ENCODE data around the gene TENM4.

Gene TENM4

DNA sequence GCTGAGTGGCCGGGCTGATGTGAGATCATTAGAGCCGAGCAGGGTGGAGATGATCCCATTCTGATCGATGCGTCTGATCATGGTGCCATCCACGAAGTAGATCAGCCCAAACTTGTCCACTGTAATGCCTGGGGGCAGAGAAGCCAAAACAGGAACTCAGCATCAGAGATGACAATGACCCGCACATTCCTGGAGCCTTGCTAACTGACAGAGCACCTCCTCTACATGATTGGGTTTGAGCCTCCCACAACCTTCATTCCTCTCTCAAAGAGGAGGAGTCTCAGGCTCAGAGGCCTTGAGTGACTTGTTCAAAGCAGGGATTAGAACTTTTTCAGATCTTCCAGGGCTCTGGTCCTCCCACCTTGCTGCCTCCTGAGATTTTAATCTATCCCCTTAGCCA is 732.4 kb downstream of the TENM4 start:
- no peak for DNase-seq

DNA sequence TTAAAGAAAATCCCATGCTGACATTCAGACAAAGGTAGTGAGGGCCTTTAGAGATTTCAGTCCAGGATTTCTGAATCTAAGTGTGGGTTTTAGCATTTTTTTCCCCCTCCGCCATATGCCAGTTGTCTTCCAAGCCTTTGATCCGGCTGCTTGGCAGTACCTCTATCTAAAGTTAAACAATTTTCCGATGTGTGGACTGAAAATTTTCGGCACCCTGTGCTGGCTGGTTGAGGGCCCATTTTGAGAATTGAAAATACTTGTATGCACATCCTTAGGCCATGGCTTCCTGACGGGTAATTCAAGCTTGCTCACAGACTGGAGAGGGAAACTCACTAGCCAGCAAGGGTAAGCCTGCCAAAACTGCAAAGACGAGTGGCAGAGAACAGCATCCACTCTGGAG is 734.3 kb downstream of the TENM4 start:
- DNase-seq, result no peak

DNA sequence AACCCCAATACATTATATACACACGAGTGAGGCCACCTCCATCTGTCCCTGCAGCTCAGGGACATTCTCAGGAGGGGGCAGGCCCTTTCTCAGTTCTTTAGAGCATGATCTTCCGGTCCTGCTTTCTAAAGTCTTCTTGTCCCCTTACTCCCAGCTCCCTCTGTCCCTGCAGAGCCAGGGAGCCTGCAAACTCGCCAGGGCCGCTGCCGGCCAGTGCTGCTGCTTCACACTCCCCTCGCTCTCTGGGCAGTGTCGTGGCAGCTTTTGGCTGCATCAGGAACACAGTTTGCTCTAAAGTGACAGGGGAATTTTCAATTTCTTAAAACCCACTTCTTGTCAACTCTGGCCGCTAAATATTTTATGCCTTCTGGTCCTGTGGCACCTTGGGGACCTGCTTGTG is 736.0 kb downstream of the TENM4 start:
- DNase-seq, result no peak

DNA sequence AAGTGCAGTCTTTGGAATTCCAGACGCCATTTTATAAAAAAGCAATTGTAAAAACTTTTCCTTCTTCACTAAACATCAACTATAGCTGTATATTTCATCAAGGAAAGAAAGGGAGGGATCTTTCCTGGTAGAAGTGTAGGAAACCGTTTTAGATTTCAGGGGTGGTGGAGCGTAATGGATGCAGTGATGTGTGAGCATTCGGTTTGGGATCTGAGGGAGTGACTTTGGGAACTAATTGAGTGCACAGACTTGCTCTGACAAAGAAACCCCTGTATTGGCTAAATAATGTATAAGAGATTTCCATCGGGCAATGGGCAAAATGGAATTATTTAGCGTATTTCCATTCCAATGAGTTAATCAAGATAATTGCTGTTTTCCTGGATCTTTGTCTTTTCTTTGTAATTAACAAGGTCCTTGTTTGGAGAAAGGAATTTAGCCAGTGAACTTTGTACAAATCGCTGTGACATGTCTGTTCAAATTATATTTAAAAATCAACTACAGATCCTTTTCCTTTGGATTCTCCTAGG is 741.2 kb downstream of the TENM4 start:
- no peak for DNase-seq

DNA sequence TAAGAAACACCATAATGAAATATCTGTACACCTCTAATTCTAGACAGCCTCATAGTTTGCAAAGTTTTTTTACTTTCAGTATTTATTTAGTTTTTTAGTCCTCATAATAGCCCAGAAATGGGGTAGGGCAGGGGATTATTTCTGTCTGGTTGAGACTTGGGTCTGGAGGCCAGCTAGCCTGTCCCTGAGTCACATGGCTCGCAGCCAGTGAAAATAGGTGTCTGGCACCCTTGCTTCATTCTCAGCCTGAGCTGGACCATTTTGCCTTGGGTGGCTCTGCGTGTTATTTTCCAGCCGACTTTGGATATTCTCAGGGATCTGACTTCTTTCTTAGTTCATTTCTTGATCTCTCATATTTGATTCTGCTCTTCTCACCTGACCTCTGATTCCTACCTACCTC is 742.2 kb downstream of the TENM4 start:
- no peak for DNase-seq

DNA sequence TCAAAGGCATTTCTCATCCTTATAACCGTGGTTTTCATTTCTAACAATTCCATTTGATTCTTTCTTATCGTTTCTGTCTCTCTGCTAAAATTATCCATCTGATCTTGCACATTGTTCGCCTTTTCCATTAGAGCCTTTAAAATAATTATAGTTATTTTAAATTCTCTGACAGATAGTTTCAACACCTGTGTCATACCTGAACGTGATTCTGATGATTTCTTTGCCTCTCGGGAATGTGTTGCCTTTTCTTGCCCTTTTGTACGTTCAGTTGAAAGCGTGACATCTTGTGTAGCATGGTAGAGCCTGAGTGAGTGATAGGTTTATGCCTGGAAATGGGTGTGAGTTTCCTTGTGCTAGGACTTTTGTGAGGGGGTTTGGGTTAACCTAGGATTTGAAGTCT is 744.7 kb downstream of the TENM4 start:
- no peak for DNase-seq

DNA sequence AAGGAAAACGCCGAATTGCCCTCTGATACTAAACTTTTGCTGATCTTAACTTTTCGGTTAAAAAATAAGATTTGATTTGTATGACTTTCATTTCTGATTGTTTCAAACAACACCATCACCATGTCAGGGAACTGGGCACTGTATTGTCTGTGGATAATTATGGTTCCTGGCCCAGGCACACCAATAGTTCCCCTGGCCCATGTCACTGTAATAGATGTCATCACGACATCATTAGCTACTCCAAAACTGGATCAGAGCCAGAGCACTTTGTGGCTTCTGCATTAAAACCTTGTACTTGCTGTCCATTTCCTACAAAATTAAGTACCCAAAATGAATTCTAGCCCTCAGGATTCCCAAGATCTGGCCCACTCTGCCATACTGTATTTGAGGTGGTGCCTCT is 746.7 kb downstream of the TENM4 start:
- no peak for DNase-seq

DNA sequence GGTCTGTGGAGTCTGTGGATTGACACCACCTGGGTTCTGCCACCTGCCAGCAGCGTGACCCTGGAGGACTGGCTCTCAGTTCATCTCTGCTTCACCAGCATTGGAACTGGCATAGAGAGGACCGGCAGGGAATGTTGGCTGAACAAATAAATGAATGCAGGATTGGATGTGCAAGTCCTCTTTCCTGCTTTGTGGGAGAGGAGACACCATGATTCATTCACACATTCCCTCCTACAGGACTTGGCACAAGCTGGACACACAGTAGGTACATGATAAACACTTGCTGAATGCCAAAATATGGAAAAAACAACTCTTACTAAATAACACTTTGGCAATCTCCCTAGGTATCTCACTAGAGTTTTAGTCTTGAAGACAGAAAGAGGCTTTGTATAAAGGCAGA is 749.6 kb downstream of the TENM4 start:
- DNase-seq, result no peak

DNA sequence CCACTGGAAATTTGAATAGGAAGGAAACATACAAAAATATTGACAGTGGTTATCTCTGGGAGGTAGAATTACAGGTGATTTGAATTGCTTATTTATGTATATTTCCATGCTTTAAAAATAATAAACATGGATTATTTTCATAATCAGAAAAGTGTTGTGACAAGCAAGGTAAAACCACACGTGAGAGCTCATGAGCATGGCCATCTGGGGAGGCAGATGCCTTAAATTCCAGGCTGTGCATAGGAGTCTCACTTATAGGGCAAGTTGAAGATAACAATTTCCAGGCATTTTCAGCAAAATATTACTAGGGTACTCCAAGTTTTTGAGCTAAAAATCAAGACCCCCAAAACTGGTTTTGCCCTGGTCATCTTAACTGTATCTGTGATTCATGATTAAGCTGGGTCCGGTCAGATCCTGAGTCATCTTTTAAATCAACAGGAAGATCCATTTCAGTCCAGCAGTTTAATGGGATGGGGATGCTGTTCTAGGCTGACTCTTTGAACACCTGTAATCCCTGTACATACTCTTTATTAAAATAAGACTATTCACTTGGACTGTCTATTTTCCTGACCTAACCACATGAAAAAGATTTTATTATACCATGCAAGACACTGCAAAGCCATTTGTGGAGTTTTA is 750.4 kb downstream of the TENM4 start:
- no peak for DNase-seq

DNA sequence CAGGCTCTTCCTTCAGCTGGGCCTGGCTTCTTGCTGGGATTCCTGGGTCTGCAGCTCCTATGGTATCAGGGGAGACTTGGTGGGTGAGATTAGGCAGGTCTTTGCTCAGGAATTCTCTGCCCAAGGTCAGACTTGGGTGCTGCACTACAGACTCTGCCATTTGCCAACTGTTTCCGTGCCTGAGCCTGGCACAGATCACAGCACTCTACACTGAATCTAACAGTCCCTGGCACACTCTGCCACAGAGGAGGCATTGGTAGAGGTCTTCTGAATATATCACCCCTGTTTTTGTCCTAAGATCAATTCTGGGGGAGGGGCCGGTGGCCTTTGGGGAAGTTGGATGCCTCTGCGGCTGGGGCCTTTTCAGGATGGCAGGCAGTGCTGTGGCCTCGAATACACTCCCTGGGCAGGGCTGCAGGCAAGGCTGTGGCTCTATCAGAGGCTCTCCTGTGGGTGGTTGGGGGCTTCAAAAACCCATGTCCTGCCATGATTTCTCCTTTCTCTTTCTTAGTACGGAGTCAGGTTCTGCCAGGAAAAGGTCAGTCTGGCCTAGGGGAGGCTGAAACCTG is 751.2 kb downstream of the TENM4 start:
- DNase-seq, result no peak

DNA sequence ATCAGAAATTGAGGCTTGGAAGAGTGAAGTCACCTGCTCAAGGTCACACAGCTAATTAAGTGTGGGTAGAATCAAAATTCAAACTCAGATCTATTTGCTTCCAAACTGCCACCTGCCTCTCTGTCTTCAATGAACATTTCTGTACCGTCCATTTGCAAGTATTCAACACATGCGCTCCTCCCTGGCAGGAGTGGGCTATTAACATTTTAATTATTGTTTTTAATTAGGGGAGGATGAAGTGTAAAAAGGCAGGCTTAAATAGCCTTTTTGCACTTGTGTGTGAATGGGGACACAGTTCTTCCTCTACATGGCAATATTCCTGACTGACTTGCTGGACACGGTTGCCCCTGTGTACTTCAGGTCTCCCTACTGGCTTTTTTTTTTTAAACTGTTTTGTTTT is 751.7 kb downstream of the TENM4 start:
- no peak for DNase-seq

DNA sequence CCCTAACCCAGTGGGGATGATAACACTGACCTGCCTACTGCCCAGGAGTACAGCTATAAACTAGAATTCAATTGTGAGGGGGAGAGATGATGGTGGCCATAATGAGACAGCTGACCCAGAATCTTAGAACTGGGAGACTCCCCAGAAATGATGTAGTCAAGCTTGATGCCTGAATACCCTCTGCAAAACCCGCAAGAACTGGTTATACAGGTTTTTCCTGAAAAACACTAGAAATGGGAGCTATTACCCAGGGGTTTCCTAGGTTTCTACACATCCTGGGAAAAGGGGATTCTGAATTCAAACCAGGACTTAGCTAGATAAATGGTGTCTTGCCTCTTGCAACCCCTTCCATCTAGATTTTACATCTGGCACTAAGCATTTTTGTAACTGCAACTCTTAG is 752.4 kb downstream of the TENM4 start:
- no peak for DNase-seq

DNA sequence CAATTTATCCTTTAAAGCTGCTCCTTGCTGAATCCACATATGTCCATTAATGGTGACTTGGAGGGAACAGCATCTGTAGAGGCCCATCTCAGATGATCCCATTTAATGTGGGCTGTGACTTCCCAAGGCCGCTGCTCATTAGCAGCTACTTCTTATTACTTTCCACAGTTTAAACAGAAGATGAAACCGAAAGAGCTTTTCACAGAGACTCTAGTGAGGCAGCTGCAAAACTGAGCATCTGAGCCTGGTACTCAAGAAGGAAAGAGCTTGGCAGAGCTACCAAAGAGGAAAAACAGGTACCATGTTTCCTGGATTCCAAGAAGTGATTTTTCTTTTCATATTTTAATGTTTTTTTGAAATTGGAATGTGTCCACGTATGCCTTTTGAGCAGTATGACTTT is 755.7 kb downstream of the TENM4 start:
- DNase-seq, result no peak

DNA sequence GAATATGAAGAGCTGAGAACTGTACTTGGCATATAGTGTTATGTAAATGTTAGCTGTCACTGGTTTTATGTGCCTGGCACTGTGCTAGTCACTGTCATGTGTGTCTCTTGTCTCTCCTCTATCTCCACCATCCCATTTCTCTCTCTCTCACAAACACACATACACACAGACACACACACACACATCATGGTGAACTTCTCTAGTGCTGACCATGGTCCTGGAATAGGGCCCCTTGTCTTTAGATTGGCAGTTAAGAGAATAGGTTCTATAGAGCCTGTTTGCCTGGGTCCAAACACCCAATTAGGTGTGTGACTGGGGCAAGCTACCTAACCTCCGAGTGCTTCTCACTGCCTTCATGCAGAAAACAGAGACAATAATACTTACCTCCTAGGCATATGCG is 756.5 kb downstream of the TENM4 start:
- no peak for DNase-seq

DNA sequence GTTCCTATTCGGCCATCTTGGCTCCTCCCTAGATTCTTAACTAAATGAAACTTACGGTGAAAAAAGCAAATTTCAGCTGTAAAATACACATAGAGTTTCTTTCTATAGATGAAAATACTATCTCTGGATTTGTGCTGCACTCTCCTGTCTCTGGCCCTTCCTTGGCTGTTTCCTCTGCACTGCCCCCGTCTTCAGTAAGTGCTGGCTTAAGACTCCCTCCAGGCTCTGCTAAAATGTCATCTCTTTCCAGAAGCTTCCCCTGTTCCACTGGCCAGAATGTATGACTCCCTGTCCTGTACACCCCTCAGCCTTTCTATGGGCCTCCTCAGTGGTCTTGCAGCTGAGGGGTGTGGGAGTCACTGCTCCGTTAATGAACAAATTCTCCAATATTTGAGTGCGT is 757.1 kb downstream of the TENM4 start:
- DNase-seq, result no peak

DNA sequence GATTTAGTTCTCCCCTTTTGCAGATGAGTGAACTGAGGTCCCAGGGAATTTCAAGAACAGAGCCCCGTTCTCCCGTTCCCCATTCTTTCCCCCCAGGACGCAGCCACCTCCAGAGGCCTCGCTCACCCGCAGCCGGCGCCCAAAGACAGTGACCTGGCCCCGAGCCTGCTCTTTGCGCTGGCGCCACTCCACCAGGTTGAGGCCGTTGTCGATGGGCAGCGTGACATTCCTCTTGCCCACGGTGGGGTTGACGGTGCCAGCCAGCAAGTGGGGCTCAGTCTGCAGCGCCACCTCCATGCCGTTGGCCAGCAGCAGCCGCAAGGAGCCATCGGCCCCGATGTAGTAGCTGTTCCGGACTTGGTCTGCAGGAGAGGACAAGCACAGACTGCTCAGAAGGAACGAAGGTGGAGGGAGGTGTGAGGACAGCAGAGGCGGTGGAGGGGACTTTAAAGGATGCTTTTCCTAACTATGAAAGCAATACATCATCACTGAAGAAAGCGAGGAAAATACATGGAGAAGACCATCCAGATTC is 764.7 kb downstream of the TENM4 start:
- DNase-seq, result no peak

DNA sequence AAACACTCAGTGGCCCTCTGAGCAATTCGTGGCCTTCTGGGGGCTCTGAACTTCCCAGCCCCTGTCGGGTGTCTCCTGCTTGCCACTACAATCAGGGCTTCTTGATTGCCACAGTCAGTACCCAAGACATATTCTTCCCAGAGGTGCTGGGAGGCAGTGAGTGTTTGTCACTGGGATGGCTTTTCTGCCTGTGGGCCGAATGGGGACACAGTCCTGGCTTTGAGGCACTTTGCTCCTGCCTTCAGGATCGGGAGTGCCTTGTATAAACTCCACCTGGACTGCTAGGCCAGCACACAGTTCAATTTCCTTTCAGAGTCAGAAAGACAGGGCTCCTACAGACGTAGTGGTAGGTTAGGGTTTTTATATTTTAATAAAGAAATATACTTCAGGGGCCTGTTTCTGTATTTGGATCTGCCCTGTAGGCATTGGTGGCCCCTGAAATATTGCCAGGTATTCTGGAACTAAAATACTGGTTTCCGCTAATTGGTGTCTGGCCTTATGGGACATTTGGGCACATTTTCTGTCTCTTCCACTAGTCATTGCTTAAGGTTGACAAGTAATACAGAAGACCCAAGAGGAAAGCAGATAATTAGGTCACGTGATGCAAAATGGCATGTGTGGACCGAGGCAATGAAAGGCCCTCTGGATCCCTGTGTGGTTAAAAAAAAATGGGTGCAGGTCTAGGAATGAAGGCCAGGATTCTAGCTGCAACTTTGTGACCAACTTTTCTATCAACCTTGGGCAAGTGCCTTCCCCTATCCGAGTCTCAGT is 767.8 kb downstream of the TENM4 start:
- DNase-seq, result no peak

DNA sequence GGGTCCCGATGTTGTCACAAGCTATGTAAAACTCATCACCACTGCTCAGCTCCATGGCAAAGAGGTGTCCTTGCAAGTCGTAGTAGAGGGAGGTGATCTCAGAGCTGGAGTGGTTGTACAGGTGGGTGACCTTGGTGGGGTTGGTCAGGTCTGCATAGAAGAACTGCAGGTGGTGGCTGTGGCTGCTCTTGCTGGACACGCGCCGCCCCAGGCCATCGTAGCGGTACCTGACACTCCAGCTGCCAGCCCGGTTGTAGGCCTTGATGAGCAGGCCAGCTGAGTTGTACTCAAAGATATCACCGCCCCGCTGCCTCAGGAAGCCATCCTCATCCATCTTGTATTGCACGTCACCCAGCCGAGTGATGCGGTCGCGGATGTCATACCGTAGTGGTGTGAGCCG is 771.6 kb downstream of the TENM4 start:
- no peak for DNase-seq

DNA sequence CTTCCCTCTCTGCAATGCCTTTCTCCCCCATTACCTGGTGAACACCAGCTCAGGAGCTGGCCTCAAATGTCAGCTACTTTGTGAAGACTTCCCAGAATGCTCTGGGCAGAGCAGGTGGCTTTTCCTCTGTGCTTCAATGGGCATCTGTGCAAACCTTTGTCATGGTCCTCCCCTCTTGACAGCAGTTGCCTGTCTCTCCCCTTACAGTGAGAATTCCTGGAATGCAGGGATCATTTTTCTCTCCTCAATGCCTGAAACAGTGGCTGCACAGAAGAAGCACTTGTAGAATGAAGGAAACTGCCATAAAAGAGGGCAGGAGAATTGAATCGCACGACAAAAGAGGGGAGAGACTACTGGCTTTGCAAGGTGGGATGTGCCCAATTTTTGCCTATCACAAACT is 773.4 kb downstream of the TENM4 start:
- DNase-seq, result no peak

DNA sequence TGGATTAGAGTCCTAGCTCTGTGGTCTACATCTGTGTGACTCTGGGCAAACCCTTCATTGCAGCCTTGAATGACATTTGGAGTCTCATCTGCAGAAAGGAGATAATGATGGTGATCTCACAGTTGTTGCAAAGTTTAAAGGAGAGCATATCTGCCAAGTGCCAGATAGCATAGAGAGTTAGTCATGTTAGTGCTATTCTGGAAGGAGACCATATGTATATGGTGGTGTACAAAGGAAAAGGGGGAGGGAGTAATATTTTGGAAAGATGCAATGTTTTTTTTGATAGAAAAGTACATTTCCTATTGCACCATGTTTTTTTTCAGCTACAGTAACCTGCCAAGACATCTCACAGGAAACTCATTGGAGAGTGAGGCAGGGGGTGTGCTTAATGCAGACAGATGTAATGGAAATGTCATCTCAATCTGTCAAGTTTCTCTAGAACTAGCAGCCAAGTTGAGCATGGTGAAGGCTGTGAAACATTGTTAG is 774.1 kb downstream of the TENM4 start:
- DNase-seq, result no peak

DNA sequence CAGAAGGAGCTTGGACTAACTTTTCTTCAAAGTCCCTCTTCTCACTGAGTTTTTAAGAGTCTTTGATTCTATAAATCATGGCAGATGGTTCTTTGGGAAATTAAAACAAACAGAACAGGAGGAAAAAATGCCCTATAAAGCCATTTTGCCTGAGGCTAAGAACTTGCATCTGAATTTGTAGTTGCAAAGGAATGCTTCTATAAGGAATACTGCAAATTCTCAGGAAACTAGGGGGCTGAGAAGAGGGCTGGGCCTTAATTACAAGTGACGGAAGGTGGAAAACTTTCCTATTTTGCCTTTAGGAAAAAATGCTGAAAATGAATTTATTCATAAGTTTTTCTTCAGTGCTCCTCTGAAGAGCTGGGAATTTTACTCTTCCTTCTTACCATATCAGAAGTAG is 776.2 kb downstream of the TENM4 start:
- no peak for DNase-seq

DNA sequence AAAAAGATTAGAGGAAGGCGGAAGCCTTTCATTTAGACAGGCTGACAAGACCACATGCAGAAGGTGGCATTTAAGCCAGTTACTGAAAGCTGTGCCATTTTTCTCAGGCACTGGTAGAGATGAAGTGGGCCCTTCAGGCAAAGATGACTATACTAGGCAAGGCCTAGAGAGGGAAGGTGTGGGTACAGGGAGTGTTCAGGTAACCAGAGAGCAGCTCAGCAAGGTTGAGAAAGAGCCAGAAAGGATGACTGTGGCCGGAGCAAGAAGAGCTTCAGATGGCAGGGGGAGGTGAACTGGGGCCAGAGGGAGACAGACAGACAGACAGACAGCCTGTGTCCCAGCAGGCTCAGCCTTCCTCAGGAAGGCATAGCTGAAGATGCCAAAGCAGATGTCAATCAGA is 778.0 kb downstream of the TENM4 start:
- no peak for DNase-seq

DNA sequence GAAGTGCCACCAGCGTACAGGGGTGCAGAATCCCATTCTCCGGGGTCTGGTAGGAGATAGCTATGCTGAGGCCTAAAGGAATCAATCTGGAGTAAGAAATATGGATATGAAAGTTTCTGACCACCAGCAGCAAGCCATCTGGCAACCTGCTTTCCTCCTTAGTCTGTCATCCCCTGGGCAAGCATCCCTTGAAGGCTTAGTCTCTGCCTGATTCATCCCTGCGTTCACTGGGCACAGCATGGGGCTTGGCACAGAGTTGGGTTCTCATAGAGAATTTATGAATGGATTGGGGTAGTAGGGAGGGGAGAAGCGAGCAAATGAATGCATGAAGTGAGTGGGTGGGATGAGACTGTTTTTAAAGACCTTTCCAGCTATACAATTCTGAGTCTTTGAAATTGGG is 780.4 kb downstream of the TENM4 start:
- DNase-seq, result no peak

Measured in activated effector memory CD4-positive, alpha-beta T cell treated with anti-CD3 and anti-CD28 coated beads, Interleukin-2, amount 50 U/mL, for 16 hours (primary cell).